Natural killer cell (primary cell): Measurements from ENCODE around the gene LRRC4B. TPM values are rescaled to one million over a fixed set of nuclear protein-coding genes. Genes with fewer than 3 reads are reported as not detected.

Source experiments
- ATAC-seq, 3 donors: fragments of 150-1000 bp in 2 of 3; fragments of 200-7000 bp in 1 of 3; cut with Tn5 transposase; 1 replicate in 1 of 3; 2 replicates in 2 of 3; pipeline ENCODE4 v1.10.0; 2021; ENCODE audit warnings: mild to moderate bottlenecking in 2 of 3, moderate library complexity in 2 of 3
- DNase-seq, 2 donors: peaks; one replicate each; pipeline versions ENCODE4 v3.0.0 to v3.0.0-alpha.2; 2013 to 2021; ENCODE audit warnings: mixed read lengths in 1 of 2
- H3K27ac ChIP-seq: one replicate; pipeline ENCODE4 v1.5.1; 2013; ENCODE audit warnings: mild to moderate bottlenecking, low read length
- H3K27me3 ChIP-seq: one replicate; pipeline ENCODE4 v1.6.1; 2013; ENCODE audit warnings: low read length; ENCODE audit not compliant: control insufficient read depth, insufficient read depth
- H3K36me3 ChIP-seq: one replicate; pipeline ENCODE4 v1.6.1; 2013; ENCODE audit warnings: low read length; ENCODE audit not compliant: control insufficient read depth, insufficient read depth
- H3K4me1 ChIP-seq: one replicate; pipeline ENCODE4 v1.6.1; 2013; ENCODE audit warnings: low read length; ENCODE audit not compliant: control insufficient read depth, insufficient read depth
- H3K4me3 ChIP-seq: one replicate; pipeline ENCODE4 v1.5.1; 2013; ENCODE audit warnings: low read length
- H3K9me3 ChIP-seq: one replicate; pipeline ENCODE4 v1.6.1; 2013; ENCODE audit warnings: low read length; ENCODE audit not compliant: control insufficient read depth, insufficient read depth
- H3K27ac Mint-ChIP-seq, 2 donors: one replicate each; pipeline ENCODE4 v1.8.0; 2022; ENCODE audit warnings: mild to moderate bottlenecking in 2 of 2, mixed read lengths in 2 of 2, moderate library complexity in 1 of 2
- H3K27me3 Mint-ChIP-seq, 2 donors: one replicate each; pipeline ENCODE4 v1.8.0; 2022; ENCODE audit warnings: low read depth in 2 of 2, mixed read lengths in 2 of 2
- H3K36me3 Mint-ChIP-seq: one replicate; pipeline ENCODE4 v1.8.0; 2022; ENCODE audit warnings: mixed read lengths
- H3K4me1 Mint-ChIP-seq, 2 donors: one replicate each; pipeline ENCODE4 v1.8.0; 2022; ENCODE audit warnings: mixed read lengths in 2 of 2
- H3K4me3 Mint-ChIP-seq: one replicate; pipeline ENCODE4 v1.8.0; 2022; ENCODE audit warnings: mild to moderate bottlenecking, moderate library complexity, mixed read lengths
- H3K9me3 Mint-ChIP-seq, 2 donors: one replicate each; pipeline ENCODE4 v1.8.0; 2022; ENCODE audit warnings: mixed read lengths in 2 of 2
- CTCF ChIP-seq: fragments of 200-600 bp; IDR thresholded peaks from one replicate; pipeline ENCODE4 v1.8.0; 2022; ENCODE audit warnings: antibody characterized with exemption
- WGBS: methylation state at CpG from one replicate; pipeline ENCODE4 v1.1.7; 2013; ENCODE audit warnings: missing lambda C conversion rate; ENCODE audit not compliant: insufficient coverage; 5-methylcytosine and 5-hydroxymethylcytosine counted together
- intact Hi-C: fragments of 100-400 bp; cut with micrococcal nuclease; formaldehyde crosslinking; loops from one replicate; pipeline ENCODE4 v1.14.2; 2022
- total RNA-seq, 4 donors: library from RNA; stranded (reverse); fragments of 120-200 nt in 1 of 4; gene quantifications; one replicate each; pipeline versions ENCODE4 v1.2.3 to v1.2.4, GENCODE V29; 2013 to 2022

LRRC4B gene
- total RNA-seq, 3 donors from 2014 or later (not counting 1 experiment from before 2014, with no cell fraction given) = not detected

GRCh38 chr19:50557009-50557613, 11.1 kb downstream of the LRRC4B start:
- ATAC-seq = no peak
- intact Hi-C loops = loop anchor here (5.0 kb wide), 1 partner anchor 200 kb away; no protein-coding TSS in a partner anchor

GRCh38 chr19:50556282-50557008, 11.8 kb downstream of the LRRC4B start:
- DNase-seq (peak; percentile 74 to 82), ATAC-seq (peak; percentile 65 to 85 (median 84))
- TF ChIP-seq CTCF = peak; percentile 87
- H3K36me3 ChIP-seq = no peaks in the 10 kb centered on the region
- peak overlapping the region; percentile 37 for H3K4me3 ChIP-seq
- H3K4me3 Mint-ChIP-seq = peak overlapping the region; percentile 94
- intact Hi-C loops = loop anchor here (5.0 kb wide), 1 partner anchor 199 kb away; no protein-coding TSS in a partner anchor
- no peak overlapping the region for H3K27ac ChIP-seq
- H3K9me3 Mint-ChIP-seq = no peaks in the 10 kb centered on the region
- peaks cover 12% of the 10 kb centered on the region for H3K27me3 ChIP-seq
- WGBS = 1% methylated on average over 38 of the region's 39 CpGs
- peaks cover 5 to 17% of the 10 kb centered on the region in 2 donors for H3K4me1 Mint-ChIP-seq
- peaks cover 13% of the 10 kb centered on the region for H3K4me1 ChIP-seq
- peaks cover 40 to 57% of the 10 kb centered on the region in 2 donors for H3K27me3 Mint-ChIP-seq
- no peaks in the 10 kb centered on the region for H3K9me3 ChIP-seq
- peak overlapping the region in 1 of 2 donors; percentile 15 for H3K27ac Mint-ChIP-seq
- H3K36me3 Mint-ChIP-seq = no peaks in the 10 kb centered on the region

More at GRCh38 chr19:50557009-50557613, 11.1 kb downstream of the LRRC4B start:
- no peak overlapping the region for H3K4me3 Mint-ChIP-seq
- no peaks in the 10 kb centered on the region for H3K36me3 Mint-ChIP-seq
- TF ChIP-seq CTCF = no peak
- DNase-seq = no peak
- Histone ChIP-seq H3K9me3 (no peaks in the 10 kb centered on the region), H3K4me1 (peaks cover 13% of the 10 kb centered on the region), H3K36me3 (no peaks in the 10 kb centered on the region), H3K4me3 (no peak overlapping the region), H3K27ac (no peak overlapping the region), H3K27me3 (peaks cover 12% of the 10 kb centered on the region)
- 27% methylated on average over 20 of the region's 20 CpGs for WGBS
- H3K27me3 Mint-ChIP-seq = peaks cover 36 to 50% of the 10 kb centered on the region in 2 donors
- H3K9me3 Mint-ChIP-seq = no peaks in the 10 kb centered on the region
- no peak overlapping the region for H3K27ac Mint-ChIP-seq
- peaks cover 5 to 14% of the 10 kb centered on the region in 2 donors for H3K4me1 Mint-ChIP-seq

GRCh38 chr19:50555450-50556281, 12.6 kb downstream of the LRRC4B start:
- peak overlapping the region; percentile 68 for H3K4me3 Mint-ChIP-seq
- no peak for TF ChIP-seq CTCF
- intact Hi-C loops = loop anchor here (5.0 kb wide), 1 partner anchor 198 kb away; no protein-coding TSS in a partner anchor
- 34% methylated on average over 28 of the region's 28 CpGs for WGBS
- Histone ChIP-seq H3K4me3 (no peak overlapping the region), H3K4me1 (peaks cover 13% of the 10 kb centered on the region), H3K27ac (no peak overlapping the region), H3K27me3 (peaks cover 12% of the 10 kb centered on the region), H3K9me3 (no peaks in the 10 kb centered on the region), H3K36me3 (no peaks in the 10 kb centered on the region)
- no peaks in the 10 kb centered on the region for H3K36me3 Mint-ChIP-seq
- no peak overlapping the region for H3K27ac Mint-ChIP-seq
- H3K9me3 Mint-ChIP-seq = no peaks in the 10 kb centered on the region
- DNase-seq (no peak), ATAC-seq (no peak)
- H3K27me3 Mint-ChIP-seq = peaks cover 41 to 60% of the 10 kb centered on the region in 2 donors
- H3K4me1 Mint-ChIP-seq = peaks cover 5 to 20% of the 10 kb centered on the region in 2 donors
